ENCODE measurements around the gene MLNR. TPM values are rescaled to one million over a fixed set of nuclear protein-coding genes. Genes with fewer than 3 reads are reported as not detected.
A peak's percentile ranks its signal among the peaks of the same experiment; 100 is the strongest.

The MLNR gene
- total RNA-seq, 1 experiment from 2014 or later, result 0.28 TPM

DNA sequence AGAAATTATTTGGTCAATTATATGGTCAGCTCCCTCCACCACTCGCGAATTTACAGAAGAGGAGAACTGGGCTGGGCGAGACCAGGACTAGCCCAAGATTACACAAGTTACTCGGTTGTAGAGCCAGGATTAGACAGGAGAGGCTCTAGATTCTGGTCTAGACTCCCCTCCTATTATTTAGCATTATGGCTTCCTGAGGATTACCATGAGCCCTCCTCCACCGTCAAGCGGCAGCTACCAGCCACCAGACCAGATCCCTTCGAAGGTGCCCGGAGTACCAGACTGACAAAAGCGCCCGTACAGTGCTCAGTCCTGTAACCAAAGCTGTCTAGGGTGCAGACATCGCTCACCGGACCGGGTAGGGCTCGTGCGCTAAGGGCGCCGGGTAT lies 497 bp upstream of the MLNR start:
- intact Hi-C loops (cut with micrococcal nuclease; ENCODE audit: unreplicated experiment), result no loop called here
- CTCF ChIA-PET, result no interaction called here
- TF ChIP-seq, protein P1, sequence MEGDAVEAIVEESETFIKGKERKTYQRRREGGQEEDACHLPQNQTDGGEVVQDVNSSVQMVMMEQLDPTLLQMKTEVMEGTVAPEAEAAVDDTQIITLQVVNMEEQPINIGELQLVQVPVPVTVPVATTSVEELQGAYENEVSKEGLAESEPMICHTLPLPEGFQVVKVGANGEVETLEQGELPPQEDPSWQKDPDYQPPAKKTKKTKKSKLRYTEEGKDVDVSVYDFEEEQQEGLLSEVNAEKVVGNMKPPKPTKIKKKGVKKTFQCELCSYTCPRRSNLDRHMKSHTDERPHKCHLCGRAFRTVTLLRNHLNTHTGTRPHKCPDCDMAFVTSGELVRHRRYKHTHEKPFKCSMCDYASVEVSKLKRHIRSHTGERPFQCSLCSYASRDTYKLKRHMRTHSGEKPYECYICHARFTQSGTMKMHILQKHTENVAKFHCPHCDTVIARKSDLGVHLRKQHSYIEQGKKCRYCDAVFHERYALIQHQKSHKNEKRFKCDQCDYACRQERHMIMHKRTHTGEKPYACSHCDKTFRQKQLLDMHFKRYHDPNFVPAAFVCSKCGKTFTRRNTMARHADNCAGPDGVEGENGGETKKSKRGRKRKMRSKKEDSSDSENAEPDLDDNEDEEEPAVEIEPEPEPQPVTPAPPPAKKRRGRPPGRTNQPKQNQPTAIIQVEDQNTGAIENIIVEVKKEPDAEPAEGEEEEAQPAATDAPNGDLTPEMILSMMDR (IDR thresholded peaks at IDR 0.05; ENCODE audit: unreplicated experiment), result no peak
- H3K36me3 Mint-ChIP-seq (ENCODE audit: insufficient read depth, unreplicated experiment), result peaks cover 4% of the 10 kb centered on the region
- peaks cover 21% of the 10 kb centered on the region for H3K27me3 Mint-ChIP-seq (ENCODE audit: unreplicated experiment)
- no peaks in the 10 kb centered on the region for H3K4me1 Mint-ChIP-seq (ENCODE audit: low read depth, unreplicated experiment)
- no peak overlapping the region for H3K27ac Mint-ChIP-seq (ENCODE audit: unreplicated experiment)
- no peaks in the 10 kb centered on the region for H3K9me3 Mint-ChIP-seq (ENCODE audit: low read depth, unreplicated experiment)
- DNase-seq, result no peak
- H3K4me3 Mint-ChIP-seq (ENCODE audit: low read depth, unreplicated experiment), result peak overlapping the region; percentile 61
- BruUV-seq (replicated peaks), result no TSS peak

DNA sequence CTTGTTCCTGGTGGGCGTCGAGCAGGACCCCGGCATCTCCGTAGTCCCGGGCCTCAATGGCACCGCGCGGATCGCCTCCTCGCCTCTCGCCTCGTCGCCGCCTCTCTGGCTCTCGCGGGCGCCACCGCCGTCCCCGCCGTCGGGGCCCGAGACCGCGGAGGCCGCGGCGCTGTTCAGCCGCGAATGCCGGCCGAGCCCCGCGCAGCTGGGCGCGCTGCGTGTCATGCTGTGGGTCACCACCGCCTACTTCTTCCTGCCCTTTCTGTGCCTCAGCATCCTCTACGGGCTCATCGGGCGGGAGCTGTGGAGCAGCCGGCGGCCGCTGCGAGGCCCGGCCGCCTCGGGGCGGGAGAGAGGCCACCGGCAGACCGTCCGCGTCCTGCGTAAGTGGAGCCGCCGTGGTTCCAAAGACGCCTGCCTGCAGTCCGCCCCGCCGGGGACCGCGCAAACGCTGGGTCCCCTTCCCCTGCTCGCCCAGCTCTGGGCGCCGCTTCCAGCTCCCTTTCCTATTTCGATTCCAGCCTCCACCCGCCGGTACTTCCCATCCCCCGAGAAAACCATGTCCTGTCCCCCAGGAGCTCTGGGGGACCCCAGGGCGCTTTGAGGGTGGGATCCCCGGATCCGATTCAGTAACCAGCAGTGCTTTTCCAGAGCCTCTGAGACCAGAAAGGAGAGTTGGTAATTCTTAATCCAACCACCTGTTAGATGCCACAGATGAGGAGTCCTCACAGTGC lies 885 bp downstream of the MLNR start:
- TF ChIP-seq, protein P1 (IDR thresholded peaks at IDR 0.05; ENCODE audit: unreplicated experiment), result no peak
- DNase-seq, result no peak
- intact Hi-C loops (cut with micrococcal nuclease; ENCODE audit: unreplicated experiment), result no loop called here
- Mint-ChIP-seq H3K36me3 (ENCODE audit: insufficient read depth, unreplicated experiment) (peaks cover 4% of the 10 kb centered on the region), H3K4me3 (ENCODE audit: low read depth, unreplicated experiment) (peak overlapping the region; percentile 61), H3K27me3 (ENCODE audit: unreplicated experiment) (peaks cover 21% of the 10 kb centered on the region), H3K4me1 (ENCODE audit: low read depth, unreplicated experiment) (no peaks in the 10 kb centered on the region), H3K9me3 (ENCODE audit: low read depth, unreplicated experiment) (no peaks in the 10 kb centered on the region), H3K27ac (ENCODE audit: unreplicated experiment) (no peak overlapping the region)
- CTCF ChIA-PET, result no interaction called here
- BruUV-seq (replicated peaks), result no TSS peak

DNA sequence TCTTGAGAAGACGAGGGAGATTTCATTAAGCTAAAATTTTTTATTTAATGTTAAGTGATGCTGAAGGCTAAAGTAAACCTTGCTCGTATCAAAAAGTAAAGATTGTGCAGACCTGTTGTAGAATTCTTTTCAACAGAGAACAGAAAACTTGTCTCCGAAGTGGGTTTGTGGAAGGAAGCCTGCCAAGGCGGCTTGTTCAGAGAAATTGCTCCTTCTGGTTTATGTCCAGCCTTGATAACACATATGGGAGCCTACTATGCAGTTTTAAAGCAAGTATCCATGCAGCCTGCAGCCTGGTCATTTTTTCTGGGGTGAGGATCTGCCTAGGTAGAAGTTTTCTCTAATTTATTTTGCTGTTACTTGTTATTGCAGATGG lies 1.4 kb downstream of the MLNR start:
- CTCF ChIA-PET, result no interaction called here
- no TSS peak for BruUV-seq (replicated peaks)
- Mint-ChIP-seq H3K4me1 (ENCODE audit: low read depth, unreplicated experiment) (no peaks in the 10 kb centered on the region), H3K27ac (ENCODE audit: unreplicated experiment) (no peak overlapping the region), H3K27me3 (ENCODE audit: unreplicated experiment) (peaks cover 21% of the 10 kb centered on the region), H3K4me3 (ENCODE audit: low read depth, unreplicated experiment) (peak overlapping the region; percentile 61), H3K36me3 (ENCODE audit: insufficient read depth, unreplicated experiment) (peaks cover 4% of the 10 kb centered on the region), H3K9me3 (ENCODE audit: low read depth, unreplicated experiment) (no peaks in the 10 kb centered on the region)
- TF ChIP-seq, protein P1 (IDR thresholded peaks at IDR 0.05; ENCODE audit: unreplicated experiment), result no peak
- intact Hi-C loops (cut with micrococcal nuclease; ENCODE audit: unreplicated experiment), result no loop called here
- DNase-seq, result no peak

DNA sequence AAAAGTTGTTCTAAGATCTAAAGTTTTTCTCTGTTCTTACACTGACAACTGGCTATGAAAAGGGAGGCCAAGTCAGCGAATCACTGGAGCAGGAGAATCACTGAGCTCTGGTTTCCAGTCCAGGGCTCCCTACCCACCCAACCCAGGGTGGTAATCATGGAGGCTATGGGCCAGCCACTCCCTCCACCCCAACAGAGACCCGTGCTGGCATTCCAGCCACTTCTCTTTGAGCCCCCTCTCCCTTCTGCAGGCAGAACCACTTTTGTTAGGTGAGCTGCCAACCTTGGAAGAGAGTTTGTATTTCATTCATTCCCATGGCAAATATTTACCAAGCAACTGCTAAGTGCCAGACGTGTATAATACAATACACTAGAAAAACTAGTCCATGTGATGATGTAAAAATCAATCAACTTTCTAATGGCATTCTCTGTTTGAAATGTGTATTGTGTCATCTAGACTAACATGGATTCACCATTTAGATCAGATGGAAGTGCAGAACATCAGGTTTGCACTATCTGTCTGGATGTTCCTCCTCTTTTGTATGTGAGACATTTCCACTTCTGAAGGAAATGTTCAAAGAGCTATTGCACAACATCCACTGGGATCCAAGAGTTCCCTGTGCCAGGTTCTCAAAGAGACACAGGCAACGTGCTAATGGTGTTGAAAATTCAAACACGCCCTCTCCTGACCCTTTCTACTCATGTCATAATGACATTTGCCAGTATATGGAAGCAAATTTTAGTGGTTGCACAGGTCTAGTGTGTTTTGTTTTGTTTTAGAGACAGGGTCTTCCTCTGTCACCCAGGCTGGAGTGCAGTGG lies 5.3 kb downstream of the MLNR start:
- Mint-ChIP-seq H3K9me3 (ENCODE audit: low read depth, unreplicated experiment) (no peaks in the 10 kb centered on the region), H3K27ac (ENCODE audit: unreplicated experiment) (no peak overlapping the region), H3K4me1 (ENCODE audit: low read depth, unreplicated experiment) (no peaks in the 10 kb centered on the region), H3K27me3 (ENCODE audit: unreplicated experiment) (no peaks in the 10 kb centered on the region), H3K36me3 (ENCODE audit: insufficient read depth, unreplicated experiment) (no peaks in the 10 kb centered on the region), H3K4me3 (ENCODE audit: low read depth, unreplicated experiment) (no peak overlapping the region)
- CTCF ChIA-PET, result interaction anchor here (0.6 kb wide), 1 partner anchor 39 kb away, joined by 3 read pairs; no protein-coding TSS in a partner anchor
- TF ChIP-seq, protein P1 (IDR thresholded peaks at IDR 0.05; ENCODE audit: unreplicated experiment), result no peak
- intact Hi-C loops (cut with micrococcal nuclease; ENCODE audit: unreplicated experiment), result no loop called here
- DNase-seq, result no peak
- no TSS peak for BruUV-seq (replicated peaks)
